HFFc6 (cell line): Measurements from ENCODE around the gene CASP10. TPM values are rescaled to one million over a fixed set of nuclear protein-coding genes. Genes with fewer than 3 reads are reported as not detected.

ENCODE experiments used
- DNase-seq: peaks from one replicate; pipeline ENCODE4 v3.0.0-alpha.2; 2018
- H3K27ac Mint-ChIP-seq: 2 replicates; pipeline ENCODE4 v1.8.0; 2020; ENCODE audit warnings: mild to moderate bottlenecking, mixed read lengths
- H3K27me3 Mint-ChIP-seq: 2 replicates; pipeline ENCODE4 v1.8.0; 2021; ENCODE audit warnings: mild to moderate bottlenecking, moderate library complexity, mixed read lengths; ENCODE audit not compliant: insufficient read depth
- H3K36me3 Mint-ChIP-seq: 2 replicates; pipeline ENCODE4 v1.8.0; 2021; ENCODE audit warnings: low read depth, mixed read lengths
- H3K4me1 Mint-ChIP-seq: 2 replicates; pipeline ENCODE4 v1.8.0; 2020; ENCODE audit warnings: low read depth, mixed read lengths
- H3K4me3 Mint-ChIP-seq: 2 replicates; pipeline ENCODE4 v1.8.0; 2020; ENCODE audit warnings: mild to moderate bottlenecking, moderate library complexity, mixed read lengths
- H3K9me3 Mint-ChIP-seq: 2 replicates; pipeline ENCODE4 v1.8.0; 2020; ENCODE audit warnings: mild to moderate bottlenecking, mixed read lengths
- CTCF ChIP-seq: fragments of 200-600 bp; sonication (generic); IDR thresholded peaks from 2 replicates; pipeline ENCODE4 v1.5.0; 2021; ENCODE audit warnings: antibody characterized with exemption, mild to moderate bottlenecking
- total RNA-seq, 6 experiments: library from RNA; stranded (reverse); fragmentation: NEBNext Ultra II Directional; extraction: Animal tissue kit (Norgen Biotek cat#: 25700); gene quantifications; 2 replicates in 1 of 6; 3 replicates in 5 of 6; pipeline ENCODE4 v1.2.3, GENCODE V29; 2021

Gene CASP10
- total RNA-seq, 6 experiments from 2014 or later = 0.36 to 1.9 (median 1.6) TPM

- H3K27ac Mint-ChIP-seq = no peak overlapping the region
- no peak for TF ChIP-seq CTCF
- peaks cover 12% of the 10 kb centered on the region for H3K4me1 Mint-ChIP-seq
- H3K27me3 Mint-ChIP-seq = peaks cover 1% of the 10 kb centered on the region
- peaks cover 4% of the 10 kb centered on the region; the same call in 1 of the 2 replicates for H3K36me3 Mint-ChIP-seq
- DNase-seq = no peak
- no peaks in the 10 kb centered on the region; the same call in 1 of the 2 replicates for H3K9me3 Mint-ChIP-seq
- H3K4me3 Mint-ChIP-seq = no peak overlapping the region
Measured at GRCh38 chr2:201186982-201187381, 4.0 kb downstream of the CASP10 start.

GRCh38 chr2:201188449-201188848 lies 5.5 kb downstream of the CASP10 start:
- Mint-ChIP-seq H3K4me3 (no peak overlapping the region), H3K4me1 (peaks cover 2% of the 10 kb centered on the region), H3K27ac (no peak overlapping the region), H3K36me3 (peaks cover 4% of the 10 kb centered on the region; the same call in 1 of the 2 replicates), H3K9me3 (no peaks in the 10 kb centered on the region; the same call in 1 of the 2 replicates), H3K27me3 (peaks cover 3% of the 10 kb centered on the region)
- TF ChIP-seq CTCF = no peak
- DNase-seq = no peak

- TF ChIP-seq CTCF = no peak
- Mint-ChIP-seq H3K27me3 (peaks cover 2% of the 10 kb centered on the region), H3K36me3 (peaks cover 7% of the 10 kb centered on the region; the same call in 1 of the 2 replicates), H3K9me3 (no peaks in the 10 kb centered on the region; the same call in 1 of the 2 replicates), H3K27ac (no peak overlapping the region), H3K4me1 (no peaks in the 10 kb centered on the region), H3K4me3 (no peak overlapping the region)
- DNase-seq = no peak
Measured at GRCh38 chr2:201191132-201191875, 8.4 kb downstream of the CASP10 start.

GRCh38 chr2:201194097-201194496 lies 11.2 kb downstream of the CASP10 start:
- H3K36me3 Mint-ChIP-seq = 0 out of 2 replicates have a peak, but pooled peaks cover 8% of the 10 kb centered on the region
- no peaks in the 10 kb centered on the region for H3K4me1 Mint-ChIP-seq
- H3K9me3 Mint-ChIP-seq = no peaks in the 10 kb centered on the region
- peaks cover 2% of the 10 kb centered on the region for H3K27me3 Mint-ChIP-seq
- no peak overlapping the region; the same call in 1 of the 2 replicates for H3K4me3 Mint-ChIP-seq
- H3K27ac Mint-ChIP-seq = no peak overlapping the region
- TF ChIP-seq CTCF = no peak
- DNase-seq = no peak

GRCh38 chr2:201195331-201195730 lies 12.4 kb downstream of the CASP10 start:
- TF ChIP-seq CTCF = no peak
- no peak overlapping the region for H3K4me3 Mint-ChIP-seq
- no peaks in the 10 kb centered on the region for H3K4me1 Mint-ChIP-seq
- H3K27me3 Mint-ChIP-seq = peaks cover 2% of the 10 kb centered on the region; the same call in 1 of the 2 replicates
- DNase-seq = no peak
- 0 out of 2 replicates have a peak, but pooled peaks cover 8% of the 10 kb centered on the region for H3K36me3 Mint-ChIP-seq
- H3K9me3 Mint-ChIP-seq = no peaks in the 10 kb centered on the region
- H3K27ac Mint-ChIP-seq = no peak overlapping the region
